HG03039 (cell line): ENCODE results near the gene STX8.
A peak's percentile ranks its signal among the peaks of the same experiment; 100 is the strongest.
"Not testable (repeated sequence)": the region's sequence is repeated elsewhere in the genome, so short reads cannot be mapped to it uniquely, and the experiment has no call there.

Source experiments
- ATAC-seq: cut with Tn5 transposase; IDR thresholded peaks from one replicate; pipeline ENCODE4 v1.9.1; 2021; ENCODE audit warnings: mild to moderate bottlenecking, moderate library complexity; ENCODE audit not compliant: unreplicated experiment

STX8 gene

DNA sequence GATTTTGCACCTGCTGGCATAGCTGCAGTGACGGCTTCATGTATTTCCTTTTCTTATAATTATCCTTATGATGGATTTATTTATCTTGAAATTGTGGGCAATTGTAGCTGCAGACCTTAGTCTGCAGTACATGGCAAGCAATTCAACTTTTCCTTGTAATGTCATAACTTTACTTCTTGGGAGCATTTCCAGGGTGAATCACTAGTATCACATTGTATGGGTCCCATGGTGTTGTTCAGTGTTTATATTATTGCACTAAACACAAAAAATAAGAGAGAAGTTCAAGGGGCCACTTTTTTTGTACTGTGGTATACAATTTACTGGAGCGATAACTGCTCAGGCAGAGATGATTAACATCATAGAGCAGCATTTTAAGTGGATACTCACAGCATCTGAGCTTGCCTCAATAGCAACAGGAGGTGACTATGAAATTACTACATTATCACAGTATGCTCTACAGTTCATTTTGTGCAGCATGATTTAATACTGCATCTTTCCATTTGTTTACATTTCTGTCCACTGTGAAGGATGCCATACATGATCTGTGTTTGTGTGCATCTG lies 169.5 kb downstream of the STX8 start:
- ATAC-seq, result no peak

DNA sequence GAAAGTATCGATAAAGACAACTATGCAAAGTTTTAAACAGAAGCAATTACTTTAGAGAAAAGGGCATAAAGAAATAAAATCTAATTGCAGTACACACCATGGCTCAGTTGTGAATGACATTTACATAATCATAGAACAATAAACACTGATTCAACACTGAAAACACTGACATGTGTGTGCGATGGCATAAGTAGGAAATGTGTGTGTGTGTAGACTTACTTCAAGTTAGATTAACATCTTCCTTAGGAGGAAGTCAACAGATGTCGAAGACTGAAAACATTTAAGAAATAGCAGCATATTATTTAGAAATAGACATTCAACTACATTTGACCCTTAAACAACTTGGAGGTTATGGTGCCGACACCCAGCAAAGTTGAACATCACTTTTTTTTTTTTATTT lies 172.4 kb downstream of the STX8 start:
- ATAC-seq, result no peak

DNA sequence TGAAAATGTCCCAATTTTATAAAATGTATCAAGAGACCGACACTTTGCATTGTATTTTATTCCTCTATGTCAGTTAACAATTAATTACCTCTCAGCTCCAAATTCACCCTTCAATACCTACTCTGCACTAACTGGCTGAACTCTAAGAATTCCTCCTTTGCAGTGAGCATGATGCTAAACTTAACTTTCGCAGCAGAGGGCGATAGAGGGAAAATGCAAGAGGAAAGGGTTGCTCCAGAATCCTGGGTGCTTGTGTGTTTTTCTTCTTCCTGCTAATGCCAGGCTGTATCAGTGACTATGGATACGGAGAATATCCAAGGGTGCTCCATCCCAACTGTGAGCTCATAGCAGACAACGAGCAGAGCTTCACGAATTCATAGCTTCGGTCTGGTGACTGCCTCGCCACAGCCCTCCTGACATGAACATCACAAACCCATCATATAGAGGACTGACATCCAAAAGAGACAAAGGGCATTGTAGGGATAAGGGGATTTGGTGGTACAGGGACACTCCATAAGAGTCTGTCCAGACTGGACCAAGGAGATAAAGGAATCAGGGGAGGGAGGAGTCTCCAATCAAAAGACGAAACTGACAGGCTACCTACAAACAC lies 172.9 kb downstream of the STX8 start:
- ATAC-seq, result no peak

DNA sequence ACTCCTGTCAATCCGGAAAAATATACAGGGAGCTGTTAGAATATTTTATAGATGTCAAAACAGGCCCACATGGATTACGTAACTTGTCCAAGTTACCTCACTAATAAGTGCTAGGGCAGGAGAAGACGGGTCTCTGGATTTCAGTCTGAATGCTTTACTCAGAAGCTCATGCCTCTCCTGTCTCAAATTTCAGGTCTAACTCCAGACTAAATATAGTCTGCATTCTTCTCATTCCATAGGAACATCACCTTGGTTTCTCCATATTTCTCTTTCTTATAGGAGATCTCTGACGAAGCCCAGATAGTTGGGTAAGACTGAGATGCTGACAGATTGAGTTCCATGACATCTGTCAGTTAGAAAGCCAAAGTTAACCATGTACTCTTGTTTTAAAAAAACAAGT lies 174.2 kb downstream of the STX8 start:
- no peak for ATAC-seq

DNA sequence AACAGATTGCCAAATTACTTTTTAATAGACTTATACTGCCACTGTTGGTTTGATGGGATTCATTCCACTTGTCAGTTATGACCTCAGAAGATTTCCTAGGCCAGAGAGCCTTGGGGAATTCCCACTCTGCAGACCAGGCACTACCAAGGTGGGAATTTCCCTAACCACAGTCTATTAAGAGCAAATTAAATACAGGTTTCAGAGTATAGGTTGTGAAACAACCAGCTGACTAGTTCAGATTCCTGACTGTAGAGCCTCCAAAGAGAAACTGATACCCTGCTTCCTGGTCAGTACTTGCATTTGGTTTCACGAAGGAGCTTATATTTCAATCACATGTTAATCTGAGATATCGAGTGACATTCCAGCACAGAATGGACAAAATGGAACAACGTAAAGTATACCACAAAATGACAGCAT lies 186.5 kb downstream of the STX8 start:
- ATAC-seq, result peak; percentile 78

DNA sequence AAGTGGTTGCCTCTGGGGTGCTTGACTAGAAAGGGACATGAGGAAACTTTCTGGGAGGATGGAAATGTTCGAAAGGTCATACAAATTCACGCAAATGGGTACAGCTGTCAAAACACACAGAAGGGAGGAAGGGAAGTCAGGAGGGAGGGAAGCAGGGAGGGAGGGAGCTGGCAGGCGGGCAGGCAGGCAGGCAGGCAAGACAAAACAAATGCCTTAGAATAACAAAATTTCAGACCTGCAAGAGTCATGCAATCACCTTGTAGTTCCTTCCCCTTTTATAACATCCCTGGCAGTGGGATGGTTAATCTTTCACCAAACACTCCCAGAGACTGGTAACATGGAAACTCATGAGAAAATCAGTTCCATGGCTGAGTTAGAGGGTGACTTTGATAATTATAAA lies 189.2 kb downstream of the STX8 start:
- ATAC-seq, result no peak

DNA sequence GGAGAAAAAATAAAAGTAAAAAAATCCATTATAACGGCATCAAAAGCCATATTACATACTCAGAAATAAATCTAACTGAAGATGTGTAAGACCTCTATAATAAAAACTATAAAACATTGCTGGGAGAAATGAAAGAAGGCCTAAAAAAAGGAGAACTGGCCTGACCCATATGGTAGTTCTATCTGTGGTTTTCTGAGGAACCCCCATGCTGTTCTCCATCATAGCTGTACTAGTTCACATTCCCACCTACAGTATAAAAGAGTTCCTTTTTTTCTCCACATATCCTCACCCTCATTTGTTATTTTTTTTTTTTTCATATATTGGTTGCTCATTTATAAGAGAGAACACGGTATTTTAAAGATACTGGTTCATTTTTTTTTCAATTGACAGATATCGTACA lies 191.8 kb downstream of the STX8 start:
- no peak for ATAC-seq

DNA sequence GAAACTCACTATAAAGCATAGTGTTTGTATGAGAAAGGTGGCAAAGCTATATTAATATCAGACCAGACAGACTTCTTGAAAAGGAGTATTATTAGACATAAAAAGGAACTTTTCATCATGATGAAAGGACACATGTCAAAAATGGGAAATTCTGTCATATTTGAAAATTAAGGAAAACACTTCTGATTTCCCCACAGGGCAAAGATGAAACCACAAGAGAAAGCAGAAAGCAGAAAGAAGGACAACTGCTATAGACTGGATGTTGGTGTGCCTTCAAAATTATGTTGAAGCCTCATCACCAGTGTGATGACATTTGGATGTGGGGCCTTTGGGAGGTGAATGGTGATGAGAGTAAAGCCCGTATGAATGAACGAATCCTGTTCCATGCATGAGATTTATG lies 193.0 kb downstream of the STX8 start:
- ATAC-seq, result no peak

DNA sequence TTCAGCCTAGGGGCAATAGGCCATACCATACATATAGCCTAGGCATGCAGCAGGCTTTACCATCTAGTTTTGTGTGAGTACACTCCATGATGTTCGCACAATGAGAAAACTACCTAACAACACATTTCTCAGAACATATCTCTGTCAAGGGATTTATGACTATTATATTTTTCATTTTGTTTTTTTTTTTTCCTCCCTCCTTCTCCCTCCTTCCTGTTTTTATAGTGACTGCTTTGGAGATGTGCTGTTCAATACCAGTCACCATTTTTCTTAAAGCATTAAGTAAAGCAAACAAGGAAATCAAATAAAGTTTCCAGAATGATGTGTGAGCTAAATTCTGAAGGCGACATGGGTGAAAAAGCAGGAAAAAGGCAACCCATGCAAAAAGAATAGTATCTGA lies 194.6 kb downstream of the STX8 start:
- ATAC-seq, result no peak

DNA sequence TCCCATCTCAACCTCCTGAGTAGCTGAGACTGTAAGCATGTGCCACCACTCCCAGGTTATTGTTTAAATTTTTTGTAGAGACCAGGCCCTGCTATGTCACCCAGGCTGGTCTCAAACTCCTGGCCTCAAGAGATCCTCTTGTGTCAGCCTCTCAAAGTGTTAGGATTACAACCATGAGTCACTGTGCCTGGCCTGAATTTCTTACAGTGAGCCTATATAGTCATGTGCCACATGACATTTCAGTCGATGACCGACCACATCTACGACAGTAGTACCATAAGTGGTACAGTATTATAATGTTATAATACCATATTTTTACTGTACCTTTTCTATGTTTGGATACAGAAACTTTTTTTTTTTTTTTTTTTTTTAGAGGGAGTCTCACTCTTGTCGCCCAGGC lies 195.3 kb downstream of the STX8 start:
- no peak for ATAC-seq

DNA sequence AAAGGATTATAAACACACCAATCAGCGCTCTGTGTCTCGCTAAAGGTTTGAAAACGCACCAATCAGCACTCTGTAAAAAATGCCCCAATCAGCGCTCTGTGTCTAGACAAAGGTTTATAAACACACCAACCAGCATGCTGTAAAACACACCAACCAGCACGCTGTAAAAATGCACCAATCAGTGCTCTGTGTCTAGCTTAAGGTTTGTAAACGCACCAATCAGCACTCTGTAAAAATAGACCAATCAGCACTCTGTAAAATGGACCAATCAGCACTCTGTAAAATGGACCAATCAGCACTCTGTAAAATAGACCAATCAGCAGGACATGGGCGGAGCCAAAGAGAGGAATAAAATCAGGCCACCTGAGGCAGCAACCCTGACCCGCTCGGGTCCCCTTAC lies 199.4 kb downstream of the STX8 start:
- not testable (repeated sequence) for ATAC-seq

DNA sequence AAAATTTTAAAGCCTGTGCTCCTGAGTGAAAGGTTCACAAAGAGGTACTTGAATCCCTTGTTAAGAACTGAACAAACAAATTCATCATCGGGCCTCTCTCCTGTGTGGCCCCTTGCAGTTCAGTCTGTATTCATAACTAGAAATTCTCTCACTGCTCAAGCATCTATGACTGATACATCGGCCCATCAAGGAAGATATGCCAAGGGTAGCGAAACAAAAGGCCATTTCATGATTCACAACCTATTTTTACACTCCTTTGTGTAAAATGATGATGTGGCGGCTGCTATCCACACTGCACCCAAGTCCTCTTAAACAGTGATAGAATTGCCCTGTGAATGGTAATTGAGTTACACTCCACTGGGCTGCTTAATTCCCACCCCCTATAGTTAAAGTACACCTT lies 204.6 kb downstream of the STX8 start:
- no peak for ATAC-seq

DNA sequence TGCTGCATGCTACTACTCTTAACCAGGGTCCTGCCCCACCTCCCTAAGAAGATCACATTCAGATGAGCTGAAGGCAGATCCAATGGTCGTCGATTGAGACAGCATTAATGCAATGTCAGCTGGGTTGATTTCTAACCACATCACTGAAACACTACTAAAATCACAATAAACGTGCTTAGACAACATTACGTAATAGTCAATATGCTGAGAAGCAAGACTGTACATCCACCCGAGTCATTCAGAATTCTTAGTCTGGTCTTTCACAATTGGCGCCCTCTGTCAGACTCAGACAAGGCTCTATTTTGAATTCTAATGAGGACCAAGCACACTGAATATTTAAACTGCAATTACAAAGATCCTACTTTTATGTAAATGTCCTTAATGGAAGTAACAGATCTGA lies 205.2 kb downstream of the STX8 start:
- ATAC-seq, result no peak

DNA sequence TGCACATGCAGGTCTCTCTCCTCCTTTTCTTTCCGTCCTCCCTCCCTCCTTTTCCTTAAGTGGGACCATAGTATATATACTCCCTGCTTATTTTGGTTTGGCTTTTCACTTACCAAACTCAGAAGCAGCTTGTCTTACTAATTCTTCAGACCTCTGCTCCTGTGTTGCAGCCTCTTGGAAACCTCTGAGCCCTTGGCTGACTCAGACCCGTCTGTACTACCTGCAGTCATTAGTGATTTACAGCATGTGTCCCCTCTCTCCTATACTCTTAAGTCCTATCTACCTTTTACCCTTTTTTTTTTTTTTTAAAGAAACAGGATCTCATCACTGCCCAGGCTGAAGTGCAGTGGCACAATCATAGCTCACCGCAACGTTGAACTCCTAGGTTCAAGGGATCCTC lies 207.0 kb downstream of the STX8 start:
- ATAC-seq, result no peak

DNA sequence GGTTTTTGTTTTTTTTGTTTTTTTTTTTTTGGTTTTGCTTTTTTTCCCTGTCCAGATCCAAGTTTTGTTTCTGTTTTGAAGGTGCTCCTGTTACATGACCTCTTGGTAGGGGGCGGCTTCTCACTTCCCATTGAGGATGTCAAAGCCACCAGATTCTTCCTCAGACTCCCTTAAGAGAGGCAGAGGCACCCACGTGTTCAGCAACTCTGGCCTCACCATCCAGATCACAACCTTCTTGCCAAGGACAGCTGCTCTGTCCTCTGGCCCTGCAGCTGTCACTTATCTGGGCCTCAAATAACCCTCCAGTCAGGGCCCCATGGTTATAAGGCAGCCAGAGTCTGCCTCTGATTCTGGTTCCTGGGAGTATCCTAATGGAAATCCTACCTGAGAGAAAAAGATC lies 208.5 kb downstream of the STX8 start:
- ATAC-seq, result no peak

DNA sequence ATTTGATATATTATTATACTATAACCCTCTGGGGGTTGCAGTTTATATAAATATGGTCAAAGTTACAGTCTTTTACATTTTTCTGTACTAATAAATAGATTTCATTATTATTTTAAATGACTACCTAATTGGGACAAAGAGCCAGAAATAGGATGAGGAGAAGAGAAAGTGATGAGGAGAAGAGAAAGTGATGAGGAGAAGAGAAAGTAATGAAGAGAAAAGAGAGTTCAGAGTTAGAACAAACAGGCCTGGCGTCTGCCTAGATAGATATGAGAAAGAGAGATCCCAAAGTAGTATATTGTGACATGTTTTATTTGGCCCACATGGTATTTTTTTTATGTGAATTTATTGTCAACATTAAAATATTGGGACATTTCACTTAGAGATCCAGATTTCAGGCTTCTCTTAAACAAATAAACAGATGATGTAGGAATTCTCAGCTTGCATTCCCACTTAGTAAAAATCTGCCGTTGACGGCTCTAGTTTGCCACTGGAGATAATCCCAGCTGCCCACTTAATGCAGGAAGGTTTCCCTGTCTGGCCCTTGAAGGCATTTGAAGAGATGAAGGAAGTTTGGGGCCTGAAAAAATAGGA lies 210.7 kb downstream of the STX8 start:
- ATAC-seq, result no peak

DNA sequence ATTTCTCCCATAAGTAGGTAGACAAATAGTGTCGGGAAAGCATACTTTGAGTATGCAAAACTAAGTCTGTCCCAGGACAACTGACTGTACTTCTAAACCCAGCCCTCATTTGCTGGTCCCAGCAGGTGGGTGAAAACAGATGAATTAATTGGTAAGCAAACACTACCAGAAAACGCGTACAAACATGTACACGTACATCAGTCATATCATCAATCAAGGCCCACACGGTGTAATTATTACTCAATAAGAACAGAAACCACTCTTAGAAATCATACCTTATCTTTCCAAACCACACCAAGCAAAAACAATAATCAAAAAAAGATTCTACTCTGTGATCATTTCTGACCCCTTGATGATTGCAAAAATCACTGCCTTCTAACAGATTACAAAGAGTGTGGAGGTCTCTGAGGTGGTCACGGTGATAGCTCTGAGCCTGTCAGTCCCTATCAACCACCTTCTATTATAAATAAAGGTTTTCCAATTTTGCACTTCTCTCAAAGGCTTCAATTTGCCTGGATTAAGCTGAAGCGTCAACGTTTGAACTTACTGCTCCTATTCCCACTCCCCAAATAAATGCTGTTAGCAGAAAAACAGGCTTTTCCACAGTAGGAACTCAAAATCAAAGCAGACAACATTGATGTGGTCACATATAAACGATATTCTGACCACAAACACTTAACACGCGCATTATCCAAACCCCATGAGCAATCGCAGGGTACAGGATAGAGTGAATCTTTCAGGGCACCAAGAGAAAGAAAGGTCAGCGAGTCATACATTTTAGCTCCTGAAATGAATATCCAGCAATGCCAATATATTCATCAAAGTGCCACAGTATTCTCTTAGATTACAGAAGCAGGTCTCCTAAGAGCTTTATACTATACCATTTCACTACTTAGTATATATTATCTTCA lies 211.9 kb downstream of the STX8 start:
- ATAC-seq, result no peak

DNA sequence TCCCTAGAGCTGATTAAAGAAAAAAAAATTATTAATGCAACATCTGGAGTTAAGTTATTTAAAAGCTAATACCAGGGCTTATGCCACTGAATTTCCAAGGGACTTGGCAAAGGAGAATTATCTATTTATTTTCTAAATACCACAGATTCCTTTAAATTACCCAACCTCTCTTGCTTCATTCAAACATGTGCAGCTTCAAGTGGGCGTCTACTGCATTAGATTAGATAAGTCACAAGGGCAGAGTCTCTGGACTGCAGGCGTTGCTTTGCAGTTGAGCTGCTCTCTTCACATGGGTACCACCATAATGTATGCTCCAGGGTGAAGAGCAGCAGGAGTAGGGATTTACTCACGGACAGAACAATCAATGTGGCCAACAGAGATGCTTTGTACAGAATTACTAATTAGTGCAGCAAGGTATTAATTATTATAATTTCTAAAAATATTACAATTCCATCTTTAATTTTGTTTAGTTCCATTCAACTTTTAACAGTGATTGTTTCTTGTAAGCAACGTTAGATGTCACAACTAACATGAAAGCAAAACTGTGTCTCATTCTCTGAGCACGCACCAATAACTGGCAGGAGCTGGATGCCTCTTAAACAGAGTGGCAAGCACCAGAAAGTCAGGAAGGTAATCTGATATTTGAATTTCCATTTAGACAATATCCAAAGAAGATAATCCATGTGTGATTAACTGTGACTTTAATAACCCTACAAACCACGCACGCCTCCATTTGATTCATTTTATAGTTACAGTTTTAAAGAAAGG lies 214.2 kb downstream of the STX8 start:
- ATAC-seq, result no peak

DNA sequence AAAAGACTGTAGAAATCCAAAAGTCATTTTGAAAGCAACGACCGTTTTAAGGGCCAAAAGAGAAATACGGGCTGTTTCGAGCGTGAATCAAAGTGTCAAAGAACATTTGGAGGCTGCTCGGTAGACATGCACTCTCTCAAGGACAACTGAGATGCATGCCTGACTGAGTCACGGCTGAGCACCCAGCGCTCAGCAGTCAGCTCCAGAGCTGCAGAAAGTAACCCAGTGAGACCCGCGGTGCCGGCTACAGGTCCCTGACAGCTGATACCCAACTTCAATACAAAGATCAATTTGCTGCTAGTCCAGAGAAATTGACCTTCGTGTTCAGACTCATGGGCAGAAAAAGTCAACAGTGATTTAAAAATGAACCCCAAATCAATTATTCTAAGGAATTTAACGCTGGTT lies 214.9 kb downstream of the STX8 start:
- no peak for ATAC-seq

DNA sequence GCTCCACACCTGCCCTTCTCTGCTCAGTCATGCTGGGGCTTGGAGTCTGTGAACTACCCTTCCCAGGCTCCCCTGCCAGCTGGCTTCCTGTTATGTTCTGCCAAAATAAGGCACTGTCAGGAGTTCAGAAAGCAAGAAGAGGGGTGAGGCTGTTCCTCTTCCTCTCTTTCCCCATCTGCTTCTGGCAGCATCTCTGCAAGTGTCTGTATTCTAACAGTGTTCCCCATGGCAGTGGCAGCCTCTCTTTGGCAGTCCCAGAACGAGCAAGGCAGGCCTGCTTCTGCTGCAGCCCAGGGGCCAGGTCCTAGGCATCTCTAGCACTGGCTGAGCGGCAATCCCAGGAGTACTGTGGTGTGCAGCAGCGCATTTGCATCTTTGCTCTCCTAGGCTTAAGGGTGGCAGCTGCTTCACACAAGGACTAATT lies 219.1 kb downstream of the STX8 start:
- no peak for ATAC-seq

DNA sequence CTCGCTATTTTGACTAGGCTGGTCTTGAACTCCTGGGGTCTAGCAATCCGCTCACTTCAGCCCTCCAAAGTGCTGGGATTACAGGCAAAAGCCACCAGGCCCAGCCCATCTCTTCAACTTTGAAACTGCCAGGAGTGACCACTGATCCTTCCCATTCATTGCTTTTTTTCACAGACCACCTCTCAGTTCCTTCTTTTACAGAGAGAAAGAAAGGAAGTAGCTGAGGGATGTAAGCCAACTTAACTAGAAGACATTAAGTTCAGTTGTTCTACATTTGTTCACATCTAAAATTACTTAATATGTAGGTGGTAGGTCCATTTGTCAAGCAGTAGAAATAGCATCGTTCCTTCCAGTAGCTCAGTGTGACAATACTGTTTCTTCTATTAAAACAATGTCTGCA lies 219.8 kb downstream of the STX8 start:
- no peak for ATAC-seq
